HCT116 (cell line): Measurements from ENCODE around the gene CCDC102B. TPM values are rescaled to one million over a fixed set of nuclear protein-coding genes. Genes with fewer than 3 reads are reported as not detected.

ENCODE experiments used
- ATAC-seq: fragments of 200-7000 bp; cut with Tn5 transposase; 2 replicates; pipeline ENCODE4 v1.9.1; 2020; ENCODE audit warnings: mild to moderate bottlenecking, moderate library complexity
- BruUV-seq: library from RNA; stranded (reverse); fragments of 400-500 nt; replicated peaks from 2 replicates; lab custom pipeline; 2021; lab: Mats Ljungman, UMichigan
- CTCF ChIA-PET: fragments of 300-600 bp; sonication (Branson Sonifier 250); formaldehyde crosslinking; loops from one replicate; lab custom pipeline; 2021; ENCODE audit warnings: antibody characterized with exemption; lab: Charles Lee
- POLR2A ChIA-PET: fragments of 300-600, 350-600 bp; sonication (Branson Sonifier 250); formaldehyde crosslinking; loops from one replicate; lab custom pipeline; 2021; ENCODE audit warnings: antibody characterized with exemption; lab: Charles Lee
- RAD21 ChIA-PET, 2 experiments: fragments of 300-600 bp; sonication (Branson Sonifier 250); formaldehyde crosslinking; loops; one replicate each; lab custom pipeline; 2023; ENCODE audit warnings: low total read pairs in 2 of 2; ENCODE audit not compliant: uncharacterized antibody in 2 of 2, unreplicated experiment in 2 of 2, low non-redundant PET in 1 of 2; lab: Charles Lee
- DNase-seq: peaks from one replicate; pipeline ENCODE4 v3.0.0-alpha.2; 2010; ENCODE audit warnings: low read depth, low spot score
- H2AFZ ChIP-seq: fragments of 200-600 bp; shearing (Covaris generic), sonication (generic); 2 replicates; pipeline ENCODE4 v1.6.1; 2017; ENCODE audit warnings: low read depth, mixed run types, mixed read lengths, antibody characterized with exemption, low read length; ENCODE audit not compliant: poor library complexity, severe bottlenecking
- H3K27ac ChIP-seq: 2 replicates; pipeline ENCODE4 v1.5.1; 2012; ENCODE audit warnings: low read depth, low read length
- H3K27me3 ChIP-seq: fragments of 200-600 bp; sonication (generic); 2 replicates; pipeline ENCODE4 v1.6.1; 2016; ENCODE audit warnings: mixed run types, low read length, mixed read lengths; ENCODE audit not compliant: insufficient read depth
- H3K36me3 ChIP-seq, 2 experiments: fragments of 200-500 bp in 1 of 2; fragments of 200-600 bp in 1 of 2; sonication (Bioruptor generic) in 1 of 2; sonication (generic) in 1 of 2; 2 replicates each; pipeline versions ENCODE4 v1.5.1 to v1.6.1; 2014 to 2016; ENCODE audit warnings: low read length in 2 of 2, inconsistent platforms in 1 of 2, mixed read lengths in 1 of 2, mixed run types in 1 of 2; ENCODE audit not compliant: insufficient read depth in 2 of 2, control insufficient read depth in 1 of 2
- H3K4me1 ChIP-seq, 2 experiments: fragments of 200-600 bp in 1 of 2; sonication (generic) in 1 of 2; 2 replicates each; pipeline versions ENCODE4 v1.5.1 to v1.6.1; 2012 to 2017; ENCODE audit warnings: low read length in 2 of 2, inconsistent platforms in 1 of 2, mild to moderate bottlenecking in 1 of 2, mixed read lengths in 1 of 2, mixed run types in 1 of 2, moderate library complexity in 1 of 2; ENCODE audit not compliant: insufficient read depth in 2 of 2, control insufficient read depth in 1 of 2
- H3K4me2 ChIP-seq: fragments of 200-600 bp; sonication (generic); 2 replicates; pipeline ENCODE4 v1.6.1; 2017; ENCODE audit warnings: mixed run types, low read length, mixed read lengths
- H3K4me3 ChIP-seq, 2 experiments: fragments of 200-600 bp in 1 of 2; sonication (generic) in 1 of 2; replicated peaks in 1 of 2; 2 replicates each; pipeline ENCODE4 v1.5.1; 2011 to 2016; ENCODE audit warnings: low read length in 2 of 2, control low read depth in 1 of 2, low read depth in 1 of 2, mild to moderate bottlenecking in 1 of 2, mixed read lengths in 1 of 2, mixed run types in 1 of 2
- H3K79me2 ChIP-seq: fragments of 200-600 bp; sonication (generic); 2 replicates; pipeline ENCODE4 v1.6.1; 2017; ENCODE audit warnings: mild to moderate bottlenecking, mixed run types, low read length, moderate library complexity, mixed read lengths; ENCODE audit not compliant: insufficient read depth
- H3K9ac ChIP-seq: fragments of 200-600 bp; sonication (generic); 2 replicates; pipeline ENCODE4 v1.6.1; 2016; ENCODE audit warnings: low read length, mixed read lengths
- H3K9me2 ChIP-seq: fragments of 200-600 bp; sonication (generic), shearing (Covaris generic); 2 replicates; pipeline ENCODE4 v1.6.1; 2017; ENCODE audit warnings: mixed run types, mild to moderate bottlenecking, moderate library complexity; ENCODE audit not compliant: insufficient read depth
- H3K9me3 ChIP-seq, 2 experiments: fragments of 200-500 bp in 1 of 2; fragments of 200-600 bp in 1 of 2; sonication (Bioruptor generic) in 1 of 2; sonication (generic) in 1 of 2; 2 replicates each; pipeline ENCODE4 v1.6.1; 2014 to 2017; ENCODE audit warnings: low read length in 2 of 2, mixed read lengths in 2 of 2, inconsistent platforms in 1 of 2, low read depth in 1 of 2, mild to moderate bottlenecking in 1 of 2, mixed run types in 1 of 2, moderate library complexity in 1 of 2; ENCODE audit not compliant: control insufficient read depth in 1 of 2, insufficient read depth in 1 of 2
- H4K20me1 ChIP-seq: fragments of 200-600 bp; sonication (generic), shearing (Covaris generic); 2 replicates; pipeline ENCODE4 v1.6.1; 2017; ENCODE audit warnings: mixed run types, mild to moderate bottlenecking, moderate library complexity; ENCODE audit not compliant: insufficient read depth
- CBX3 ChIP-seq: IDR thresholded peaks from 2 replicates; pipeline ENCODE4 v1.6.1; 2012; ENCODE audit warnings: low read depth
- CEBPB ChIP-seq: IDR thresholded peaks from 2 replicates; pipeline ENCODE4 v1.6.1; 2012; ENCODE audit warnings: low read depth
- EGR1 ChIP-seq: IDR thresholded peaks from 2 replicates; pipeline ENCODE4 v1.6.1; 2012; ENCODE audit warnings: low read depth
- ELF1 ChIP-seq: IDR thresholded peaks from 2 replicates; pipeline ENCODE4 v1.6.1; 2012; ENCODE audit warnings: low read depth, borderline replicate concordance
- EZH2 ChIP-seq: fragments of 200-600 bp; sonication (generic); IDR thresholded peaks from 2 replicates; pipeline ENCODE4 v1.6.1; 2017; ENCODE audit warnings: antibody characterized with exemption, mixed run types
- EZH2phosphoT487 ChIP-seq: fragments of 200-600 bp; IDR thresholded peaks from 2 replicates; pipeline ENCODE4 v1.6.1; 2018; ENCODE audit warnings: antibody characterized with exemption, borderline replicate concordance
- JUND ChIP-seq: IDR thresholded peaks from 2 replicates; pipeline ENCODE4 v1.6.1; 2012
- RAD21 ChIP-seq: IDR thresholded peaks from 2 replicates; pipeline ENCODE4 v1.6.1; 2012; ENCODE audit warnings: low read depth, mild to moderate bottlenecking
- SIN3A ChIP-seq: IDR thresholded peaks from 2 replicates; pipeline ENCODE4 v1.6.1; 2012; ENCODE audit warnings: low read depth
- SP1 ChIP-seq: IDR thresholded peaks from 2 replicates; pipeline ENCODE4 v1.6.1; 2012; ENCODE audit warnings: low read depth
- SRF ChIP-seq: IDR thresholded peaks from 2 replicates; pipeline ENCODE4 v1.6.1; 2012; ENCODE audit warnings: low read depth
- TCF7L2 ChIP-seq: IDR thresholded peaks from 2 replicates; pipeline ENCODE4 v1.7.0; 2011; ENCODE audit warnings: borderline replicate concordance, inconsistent platforms; ENCODE audit not compliant: insufficient read depth, insufficient read length; ENCODE audit errors: extremely low read depth
- ZFX ChIP-seq: fragments of 450-650 bp; IDR thresholded peaks from 2 replicates; pipeline ENCODE4 v1.6.1; 2017
- ZNF274 ChIP-seq: fragments of 200-500 bp; sonication (Bioruptor generic); IDR thresholded peaks from 2 replicates; pipeline ENCODE4 v1.6.1; 2014; ENCODE audit warnings: mild to moderate bottlenecking, low read depth, low read length, inconsistent platforms
- intact Hi-C: fragments of 100-400 bp; cut with micrococcal nuclease; formaldehyde crosslinking; loops from 2 replicates; pipeline ENCODE4 v1.10.0; 2022
- total RNA-seq: library from RNA; stranded (reverse); gene quantifications from one replicate; pipeline ENCODE4 v1.2.1, GENCODE V29; 2021; ENCODE audit not compliant: unreplicated experiment
- TF ChIP-seq, protein P1 (sequence below): IDR thresholded peaks from 2 replicates; pipeline ENCODE4 v1.6.1; 2012
- TF ChIP-seq, protein P2 (sequence below): IDR thresholded peaks from 2 replicates; pipeline ENCODE4 v1.6.1; 2011; ENCODE audit warnings: mild to moderate bottlenecking, low read length, moderate library complexity; ENCODE audit not compliant: insufficient replicate concordance; ENCODE audit errors: extremely low read depth
- TF ChIP-seq, protein P3 (sequence below): IDR thresholded peaks from 2 replicates; pipeline ENCODE4 v1.6.1; 2012; ENCODE audit warnings: low read depth

CCDC102B gene
- total RNA-seq, 1 experiment from 2014 or later = 1.9 TPM

DNA sequence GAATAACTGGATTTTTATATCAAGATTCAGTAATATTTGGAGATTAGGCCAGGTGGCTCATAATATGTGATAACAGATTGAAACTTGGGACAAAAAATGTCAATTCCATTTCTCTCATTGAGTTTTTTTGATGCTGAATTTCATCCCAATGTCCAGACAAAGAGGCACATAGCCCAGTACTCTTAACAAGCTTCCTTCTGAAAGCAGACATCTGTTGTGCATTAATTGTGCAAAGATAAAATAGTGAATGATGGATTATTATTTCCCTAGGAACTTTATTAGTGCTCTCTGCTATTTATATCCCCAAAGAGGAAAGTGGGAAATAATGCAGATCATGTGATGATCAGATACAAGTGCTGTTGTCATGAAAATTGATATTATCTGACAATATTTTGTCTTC, 234.1 kb downstream of the CCDC102B start:
- POLR2A ChIA-PET = no interaction called here
- RAD21 ChIA-PET = no interaction called here

More for the DNA sequence above, 234.1 kb downstream of the CCDC102B start:
- H3K4me1 ChIP-seq = no peaks in the 10 kb centered on the region
- H3K4me2 ChIP-seq = no peak overlapping the region
- intact Hi-C loops = no loop called here
- no peak overlapping the region for H3K4me3 ChIP-seq
- H3K9me3 ChIP-seq = no peaks in the 10 kb centered on the region
- H3K9me2 ChIP-seq = no peaks in the 10 kb centered on the region
- no peak for ATAC-seq
- CTCF ChIA-PET = no interaction called here
- DNase-seq = no peak
- no peaks in the 10 kb centered on the region for H4K20me1 ChIP-seq
- H3K27ac ChIP-seq = no peak overlapping the region
- H3K27me3 ChIP-seq = no peaks in the 10 kb centered on the region
- no peaks in the 10 kb centered on the region for H3K36me3 ChIP-seq
- no peaks in the 10 kb centered on the region for H3K79me2 ChIP-seq
- no peak overlapping the region for H2AFZ ChIP-seq
- H3K9ac ChIP-seq = no peak overlapping the region
- TF ChIP-seq TCF7L2 = no peak
- TF ChIP-seq SIN3A = no peak
- TF ChIP-seq, protein P1, sequence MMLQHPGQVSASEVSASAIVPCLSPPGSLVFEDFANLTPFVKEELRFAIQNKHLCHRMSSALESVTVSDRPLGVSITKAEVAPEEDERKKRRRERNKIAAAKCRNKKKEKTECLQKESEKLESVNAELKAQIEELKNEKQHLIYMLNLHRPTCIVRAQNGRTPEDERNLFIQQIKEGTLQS = no peak
- no peak for TF ChIP-seq JUND
- no peak for TF ChIP-seq RAD21
- TF ChIP-seq ZNF274 = no peak
- TF ChIP-seq, protein P2, sequence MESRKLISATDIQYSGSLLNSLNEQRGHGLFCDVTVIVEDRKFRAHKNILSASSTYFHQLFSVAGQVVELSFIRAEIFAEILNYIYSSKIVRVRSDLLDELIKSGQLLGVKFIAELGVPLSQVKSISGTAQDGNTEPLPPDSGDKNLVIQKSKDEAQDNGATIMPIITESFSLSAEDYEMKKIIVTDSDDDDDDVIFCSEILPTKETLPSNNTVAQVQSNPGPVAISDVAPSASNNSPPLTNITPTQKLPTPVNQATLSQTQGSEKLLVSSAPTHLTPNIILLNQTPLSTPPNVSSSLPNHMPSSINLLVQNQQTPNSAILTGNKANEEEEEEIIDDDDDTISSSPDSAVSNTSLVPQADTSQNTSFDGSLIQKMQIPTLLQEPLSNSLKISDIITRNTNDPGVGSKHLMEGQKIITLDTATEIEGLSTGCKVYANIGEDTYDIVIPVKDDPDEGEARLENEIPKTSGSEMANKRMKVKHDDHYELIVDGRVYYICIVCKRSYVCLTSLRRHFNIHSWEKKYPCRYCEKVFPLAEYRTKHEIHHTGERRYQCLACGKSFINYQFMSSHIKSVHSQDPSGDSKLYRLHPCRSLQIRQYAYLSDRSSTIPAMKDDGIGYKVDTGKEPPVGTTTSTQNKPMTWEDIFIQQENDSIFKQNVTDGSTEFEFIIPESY = no peak
- no peak for TF ChIP-seq CBX3
- no peak for TF ChIP-seq SP1
- TF ChIP-seq CEBPB = no peak
- no peak for TF ChIP-seq EZH2phosphoT487
- TF ChIP-seq ELF1 = no peak
- no peak for TF ChIP-seq ZFX
- TF ChIP-seq, protein P3, sequence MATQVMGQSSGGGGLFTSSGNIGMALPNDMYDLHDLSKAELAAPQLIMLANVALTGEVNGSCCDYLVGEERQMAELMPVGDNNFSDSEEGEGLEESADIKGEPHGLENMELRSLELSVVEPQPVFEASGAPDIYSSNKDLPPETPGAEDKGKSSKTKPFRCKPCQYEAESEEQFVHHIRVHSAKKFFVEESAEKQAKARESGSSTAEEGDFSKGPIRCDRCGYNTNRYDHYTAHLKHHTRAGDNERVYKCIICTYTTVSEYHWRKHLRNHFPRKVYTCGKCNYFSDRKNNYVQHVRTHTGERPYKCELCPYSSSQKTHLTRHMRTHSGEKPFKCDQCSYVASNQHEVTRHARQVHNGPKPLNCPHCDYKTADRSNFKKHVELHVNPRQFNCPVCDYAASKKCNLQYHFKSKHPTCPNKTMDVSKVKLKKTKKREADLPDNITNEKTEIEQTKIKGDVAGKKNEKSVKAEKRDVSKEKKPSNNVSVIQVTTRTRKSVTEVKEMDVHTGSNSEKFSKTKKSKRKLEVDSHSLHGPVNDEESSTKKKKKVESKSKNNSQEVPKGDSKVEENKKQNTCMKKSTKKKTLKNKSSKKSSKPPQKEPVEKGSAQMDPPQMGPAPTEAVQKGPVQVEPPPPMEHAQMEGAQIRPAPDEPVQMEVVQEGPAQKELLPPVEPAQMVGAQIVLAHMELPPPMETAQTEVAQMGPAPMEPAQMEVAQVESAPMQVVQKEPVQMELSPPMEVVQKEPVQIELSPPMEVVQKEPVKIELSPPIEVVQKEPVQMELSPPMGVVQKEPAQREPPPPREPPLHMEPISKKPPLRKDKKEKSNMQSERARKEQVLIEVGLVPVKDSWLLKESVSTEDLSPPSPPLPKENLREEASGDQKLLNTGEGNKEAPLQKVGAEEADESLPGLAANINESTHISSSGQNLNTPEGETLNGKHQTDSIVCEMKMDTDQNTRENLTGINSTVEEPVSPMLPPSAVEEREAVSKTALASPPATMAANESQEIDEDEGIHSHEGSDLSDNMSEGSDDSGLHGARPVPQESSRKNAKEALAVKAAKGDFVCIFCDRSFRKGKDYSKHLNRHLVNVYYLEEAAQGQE = no peak
- no peak for TF ChIP-seq SRF
- no peak for TF ChIP-seq EZH2
- TF ChIP-seq EGR1 = no peak
- BruUV-seq = no TSS peak
